HTERT RPE-1 (cell line): ENCODE measurements around the gene ANKRD10.

Experiments used
- in situ Hi-C: fragments of 300-500 bp; cut with MboI; formaldehyde crosslinking; loops from 4 replicates; pipeline ENCODE4 v1.14.3; 2020; ENCODE audit warnings: low sequenced_read_pairs

Gene ANKRD10

DNA sequence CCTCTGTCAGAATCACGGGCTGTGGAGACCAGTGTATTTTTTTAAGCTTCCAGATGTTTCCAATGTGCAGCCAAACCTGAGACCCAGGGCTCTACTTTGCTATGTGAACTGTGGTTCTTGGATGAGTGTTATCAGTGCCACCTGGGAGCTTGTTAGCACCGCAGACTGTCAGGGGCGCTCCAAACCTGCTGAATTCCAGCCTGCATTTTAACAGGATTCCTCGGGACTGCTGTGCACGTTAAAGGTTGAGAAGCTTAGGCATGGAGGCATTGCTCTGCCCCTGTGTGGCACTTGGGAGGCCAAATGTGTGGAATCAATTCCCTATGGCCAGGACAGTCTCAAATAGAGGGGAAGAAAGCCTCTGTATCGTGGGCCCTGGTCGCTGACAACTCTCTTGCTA lies 80.3 kb downstream of the ANKRD10 start:
- in situ Hi-C loops: no loop called here

DNA sequence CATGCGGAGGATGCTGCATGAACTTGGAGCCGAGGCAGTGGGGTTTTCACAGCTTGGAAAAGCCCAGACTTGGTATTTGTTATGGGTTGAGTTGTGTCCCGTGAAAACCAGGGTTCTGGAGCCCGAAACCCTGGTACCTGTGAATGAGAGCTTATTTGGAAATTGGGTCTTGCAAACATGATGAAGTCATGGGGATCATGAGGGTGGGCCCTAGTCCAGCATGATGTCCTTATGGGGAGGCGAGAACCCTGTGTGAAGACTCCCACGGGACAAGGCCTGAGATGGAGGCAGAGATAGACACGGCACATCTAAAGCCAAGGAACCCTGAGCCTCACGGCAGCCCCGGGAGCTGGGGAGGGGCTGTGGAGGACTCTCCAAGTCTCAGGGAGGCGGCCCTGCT lies 82.3 kb downstream of the ANKRD10 start:
- in situ Hi-C loops: no loop called here

DNA sequence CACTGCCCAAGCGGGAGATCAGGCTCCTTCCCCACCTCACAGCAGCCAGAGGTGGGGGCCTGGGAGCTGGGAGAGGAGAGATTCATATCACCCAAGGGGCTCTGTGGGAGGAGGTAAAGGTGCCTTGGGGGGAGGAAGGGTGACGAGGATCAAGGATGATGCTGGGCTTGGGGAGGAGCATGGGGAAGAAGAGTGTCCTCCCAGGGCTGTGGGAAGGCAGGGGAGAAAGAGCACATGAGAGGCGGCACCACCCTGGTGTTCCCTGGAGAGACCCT lies 82.7 kb downstream of the ANKRD10 start:
- in situ Hi-C loops: no loop called here

DNA sequence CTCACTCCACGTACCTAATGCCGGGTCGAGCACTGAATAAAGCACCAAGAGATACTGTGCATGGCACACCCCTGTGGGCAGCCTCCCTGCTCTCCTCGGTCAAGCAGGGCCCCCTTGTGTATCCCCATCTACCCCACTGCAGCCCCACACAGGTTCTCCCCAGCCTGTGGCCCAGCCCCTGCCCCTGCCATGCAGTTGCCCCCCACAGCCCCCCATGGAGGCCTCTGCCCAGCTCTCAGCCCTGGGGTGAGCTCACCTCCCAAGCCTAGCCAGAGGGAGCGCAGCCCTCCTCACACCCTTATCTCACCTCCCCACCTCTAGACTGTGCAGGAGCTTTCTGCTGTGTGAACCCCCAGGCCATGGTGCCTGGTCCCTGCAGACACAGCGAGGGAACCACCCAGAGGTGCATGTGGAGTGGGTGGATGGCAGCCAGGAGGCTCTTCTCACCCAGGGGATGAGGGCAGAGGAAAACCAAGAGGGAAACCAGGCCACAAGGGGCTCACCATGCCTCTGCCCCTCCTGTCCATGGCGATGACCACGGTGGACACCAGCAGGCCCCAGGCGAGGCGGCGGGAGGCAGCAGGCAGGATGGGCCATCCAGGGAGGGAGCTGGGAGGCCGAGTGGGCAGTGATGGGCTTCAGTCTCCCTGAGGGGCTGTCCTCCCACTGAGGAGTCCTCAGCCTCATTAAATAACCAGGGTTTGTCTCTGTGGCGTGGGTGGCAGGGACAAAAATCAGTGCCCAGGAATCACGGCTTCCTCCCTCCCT lies 83.2 kb downstream of the ANKRD10 start:
- in situ Hi-C loops: no loop called here

DNA sequence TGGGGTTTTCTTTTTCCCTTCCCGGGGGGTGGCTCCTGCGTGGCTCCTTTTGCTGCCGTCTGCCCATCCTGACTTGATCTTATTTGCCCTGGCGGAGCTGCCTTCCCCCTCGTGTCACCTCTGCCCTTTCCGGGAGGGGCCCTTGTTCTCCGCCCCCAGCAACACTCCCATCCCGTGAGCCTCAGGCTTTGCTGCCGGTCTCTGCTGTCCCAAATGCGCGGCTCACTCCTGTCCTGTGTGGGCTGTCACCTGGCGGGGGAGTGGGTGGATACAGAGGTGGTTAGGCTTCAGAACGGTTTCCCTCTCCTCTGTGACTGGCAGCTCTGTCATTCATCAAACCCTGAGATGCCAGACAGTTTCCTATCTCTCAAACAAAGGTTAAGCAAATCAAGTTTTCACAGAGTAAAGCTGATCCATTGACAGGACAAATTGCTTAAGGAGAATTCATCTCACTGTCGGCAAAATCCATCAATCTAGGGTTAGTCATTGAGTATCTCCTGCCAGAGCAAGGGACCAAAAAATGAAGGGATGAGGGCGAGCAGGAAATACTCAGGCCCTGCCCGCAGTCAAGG lies 84.0 kb downstream of the ANKRD10 start:
- in situ Hi-C loops: no loop called here

DNA sequence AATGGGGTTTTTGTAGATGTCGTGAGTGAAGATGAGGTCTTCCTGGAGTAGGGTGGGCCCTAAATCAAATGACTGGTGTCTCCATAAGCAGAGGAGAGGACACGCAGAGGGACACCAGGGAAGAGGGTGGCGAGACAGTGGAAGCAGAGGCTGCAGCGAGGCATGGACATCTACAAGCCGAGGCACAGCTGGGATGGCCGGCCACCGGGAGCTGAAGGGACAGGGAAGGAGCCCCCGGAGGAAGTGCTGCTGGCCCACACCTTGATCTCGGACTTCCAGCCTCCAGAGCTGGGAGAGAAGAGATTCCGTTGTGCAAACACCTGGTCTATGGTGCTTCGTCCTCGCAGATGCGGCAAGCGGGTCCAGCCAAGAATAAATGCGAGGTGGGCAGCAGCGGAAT lies 84.5 kb downstream of the ANKRD10 start:
- in situ Hi-C loops: no loop called here

DNA sequence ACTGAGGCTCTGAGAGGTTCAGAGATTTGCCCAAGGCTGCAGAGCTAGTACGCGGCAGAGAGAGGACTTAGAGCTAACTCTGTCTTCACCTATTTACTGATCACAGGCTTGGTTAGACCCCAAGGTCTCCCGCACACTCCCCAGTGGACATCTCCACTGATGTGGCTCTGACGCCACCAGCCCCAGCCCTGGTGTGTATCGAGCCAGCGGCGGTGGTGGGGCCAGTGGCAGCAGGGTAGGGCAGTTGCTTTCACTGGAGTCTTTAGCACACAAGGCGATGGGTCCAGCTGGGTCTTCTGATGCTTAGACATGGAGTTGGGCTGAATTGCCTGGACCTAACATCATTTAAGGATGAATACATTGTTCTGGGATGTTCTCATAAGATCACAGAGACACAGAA lies 85.4 kb downstream of the ANKRD10 start:
- in situ Hi-C loops: no loop called here

DNA sequence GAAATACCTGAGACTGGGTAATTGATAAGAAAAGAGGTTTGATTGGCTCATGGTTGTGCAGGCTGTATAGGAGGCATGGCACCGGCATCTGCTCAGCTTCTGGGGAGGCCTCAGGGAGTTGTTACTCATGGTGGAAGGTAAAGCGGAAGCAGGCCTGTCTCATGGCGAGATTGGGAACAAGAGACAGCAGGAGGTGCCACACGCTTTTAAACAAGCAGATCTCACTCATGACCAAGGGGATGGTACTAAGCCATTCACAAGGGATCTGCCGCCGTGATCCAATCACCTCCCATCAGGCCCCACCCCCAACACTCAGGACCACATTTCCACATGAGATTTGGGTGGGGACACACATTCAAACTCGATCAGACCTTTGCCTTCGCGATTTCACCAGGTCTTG lies 86.2 kb downstream of the ANKRD10 start:
- in situ Hi-C loops: no loop called here
